Heart left ventricle (tissue), 16 donors: Measurements from ENCODE around the gene DNAJC17. TPM values are rescaled to one million over a fixed set of nuclear protein-coding genes. Genes with fewer than 3 reads are reported as not detected.

Source experiments
- ATAC-seq, 4 donors: fragments of 200-7000 bp; cut with Tn5 transposase; one replicate each; pipeline ENCODE4 v1.9.1; 2020 to 2022; ENCODE audit warnings: moderate library complexity in 4 of 4, mild to moderate bottlenecking in 3 of 4, moderate number of reproducible peaks in 1 of 4
- DNase-seq, 5 donors: peaks; one replicate each; pipeline ENCODE4 v3.0.0-alpha.2; 2020
- H3K27ac ChIP-seq, 12 donors: fragments of 200-600 bp; sonication (generic) in 4 of 12; one replicate each; pipeline versions ENCODE4 v1.5.0 to v1.8.0; 2016 to 2022; ENCODE audit warnings: mild to moderate bottlenecking in 2 of 12
- H3K27me3 ChIP-seq, 9 donors: fragments of 200-600 bp; sonication (generic) in 2 of 9; one replicate each; pipeline versions ENCODE4 v1.5.1 to v1.8.0; 2016 to 2022; ENCODE audit warnings: mild to moderate bottlenecking in 3 of 9
- H3K36me3 ChIP-seq, 9 donors: fragments of 200-600 bp; sonication (generic) in 2 of 9; one replicate each; pipeline versions ENCODE4 v1.5.0 to v1.8.0; 2018 to 2022; ENCODE audit warnings: mild to moderate bottlenecking in 2 of 9
- H3K4me1 ChIP-seq, 12 donors: fragments of 200-600 bp; sonication (generic) in 4 of 12; one replicate each; pipeline versions ENCODE4 v1.5.0 to v1.8.0; 2016 to 2022; ENCODE audit warnings: mild to moderate bottlenecking in 3 of 12
- H3K4me3 ChIP-seq, 12 donors: fragments of 200-600 bp; sonication (generic) in 4 of 12; one replicate each; pipeline versions ENCODE4 v1.5.0 to v1.8.0; 2017 to 2022; ENCODE audit warnings: mild to moderate bottlenecking in 9 of 12, moderate library complexity in 4 of 12
- H3K9me3 ChIP-seq, 12 donors: fragments of 200-600 bp; sonication (generic) in 4 of 12; one replicate each; pipeline versions ENCODE4 v1.5.0 to v1.8.0; 2016 to 2022; ENCODE audit warnings: mild to moderate bottlenecking in 1 of 12
- CTCF ChIP-seq, 12 donors: fragments of 200-600 bp; sonication (generic) in 4 of 12; IDR thresholded peaks; one replicate each; pipeline versions ENCODE4 v1.5.0 to v1.8.0; 2018 to 2022; ENCODE audit warnings: antibody characterized with exemption in 12 of 12, mild to moderate bottlenecking in 5 of 12
- POLR2A ChIP-seq, 2 donors: fragments of 450-650 bp; IDR thresholded peaks; one replicate each; pipeline ENCODE4 v1.6.1; 2017; ENCODE audit warnings: antibody characterized with exemption in 2 of 2, mild to moderate bottlenecking in 2 of 2, moderate library complexity in 2 of 2
- WGBS, 4 donors: extraction: QIAGEN DNeasy Blood & Tissue Kit in 2 of 4; methylation state at CpG; one replicate each; pipeline versions ENCODE4 v1.1.5 to v1.1.7; 2013 to 2018; 5-methylcytosine and 5-hydroxymethylcytosine counted together
- intact Hi-C, 10 donors: fragments of 100-400 bp; cut with DNase I; formaldehyde crosslinking; loops; one replicate each; pipeline versions ENCODE4 v1.11.1 to v1.14.2; 2022
- polyA plus RNA-seq, 2 donors: library from polyadenylated mRNA; stranded (reverse); fragments of 200-250 nt; gene quantifications; one replicate each; pipeline ENCODE4 v1.2.3, GENCODE V29; 2013
- total RNA-seq, 9 donors: library from RNA; depleted of rRNA in 2 of 9; stranded (reverse); fragments of >200 nt in 2 of 9; fragmentation: NEBNext Ultra II Directional in 3 of 9; extraction: Animal tissue kit (Norgen Biotek cat#: 25700) in 3 of 9; gene quantifications; one replicate each; pipeline versions ENCODE4 v1.1.0 to v1.2.4, GENCODE V29; 2016 to 2023
- donor health status: ischemic (EF 13 %, LVEDD 7.1; RV severe dilation, severe dysfunction).
- donor health status: healthy with polysubstance abuse.
- donor health status: DM: no; HTN: yes; CAD: no.
- donor health status: DM: no; HTN: no; CAD: no.
- donor health status: ischemic (EF 25% LVEDD 6.9; RV normal size, moderate dysfunction).
- donor health status: ischemic (EF 25% LVEDD 5.7; RV mildly dilated, moderate dysfunction).
- donor health status: healthy.
- donor health status: DM: yes; HTN: yes; CAD: no.
- donor health status: ischemic (EF 35%, LVEDD 5.7; RV mildly dilated, moderate dysfunction).
- donor health status: nonischemic (EF 11% LVEDD 7.7; RV severe dilation, severe dysfunction).
- donor health status: DM: yes; HTN: yes; CAD: no.
- donor health status: PGD.
- donor health status: ischemic (EF 29% LVEDD 5.4; RV normal size, mild dysfunction).
- donor health status: nonischemic (EF 23%, LVEDD 6.1; RV moderate dilation, normal function).

The DNAJC17 gene
- total and polyA plus RNA-seq, 11 donors: 7.6 to 29.9 (median 15.7) TPM

- intact Hi-C loops: no loop called here
- TF ChIP-seq POLR2A (IDR thresholded peaks at IDR 0.05) (no peak), CTCF (IDR thresholded peaks at IDR 0.05) (no peak)
- WGBS, 4 donors: 89 to 90% (median 89%) methylated on average over 2 of the region's 2 CpGs
- H3K4me3 ChIP-seq: no peak overlapping the region
- no peak overlapping the region for H3K27ac ChIP-seq
- H3K36me3 ChIP-seq: no peaks in the 10 kb centered on the region
- ATAC-seq: no peak
- no peaks in the 10 kb centered on the region for H3K9me3 ChIP-seq
- H3K27me3 ChIP-seq: no peaks in the 10 kb centered on the region
- DNase-seq: no peak
- H3K4me1 ChIP-seq: no peaks in the 10 kb centered on the region
These were observed 83.4 kb downstream of the DNAJC17 start for GRCh38 chr15:40723919-40724318.

DNA sequence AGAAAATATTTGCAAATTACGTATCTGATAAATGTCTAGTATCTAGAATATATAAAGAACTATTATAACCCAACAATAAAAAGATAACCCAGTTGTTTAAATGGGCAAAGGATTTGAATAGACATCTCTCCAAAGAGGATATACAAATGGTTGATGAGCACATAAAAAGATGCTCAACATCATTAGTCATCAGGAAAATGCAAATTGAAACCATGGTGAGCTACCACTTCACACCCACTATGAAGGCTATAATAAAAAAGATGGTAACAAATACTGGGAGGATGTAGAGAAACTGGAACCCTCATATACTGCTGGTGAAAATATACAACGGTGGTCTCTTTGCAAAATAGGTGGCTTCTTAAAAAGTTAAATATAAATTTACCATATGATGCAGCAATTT, 84.3 kb downstream of the DNAJC17 start:
- 91 to 97% (median 94%) methylated on average over 2 of the region's 2 CpGs for WGBS, 4 donors
- ATAC-seq (no peak), DNase-seq (no peak)
- no peaks in the 10 kb centered on the region for H3K4me1 ChIP-seq
- H3K36me3 ChIP-seq: no peaks in the 10 kb centered on the region
- no peak overlapping the region for H3K4me3 ChIP-seq
- no peak overlapping the region for H3K27ac ChIP-seq
- no peak for TF ChIP-seq CTCF (IDR thresholded peaks at IDR 0.05)
- no peak for TF ChIP-seq POLR2A (IDR thresholded peaks at IDR 0.05)
- no peaks in the 10 kb centered on the region for H3K9me3 ChIP-seq
- H3K27me3 ChIP-seq: no peaks in the 10 kb centered on the region
- intact Hi-C loops: no loop called here

DNA sequence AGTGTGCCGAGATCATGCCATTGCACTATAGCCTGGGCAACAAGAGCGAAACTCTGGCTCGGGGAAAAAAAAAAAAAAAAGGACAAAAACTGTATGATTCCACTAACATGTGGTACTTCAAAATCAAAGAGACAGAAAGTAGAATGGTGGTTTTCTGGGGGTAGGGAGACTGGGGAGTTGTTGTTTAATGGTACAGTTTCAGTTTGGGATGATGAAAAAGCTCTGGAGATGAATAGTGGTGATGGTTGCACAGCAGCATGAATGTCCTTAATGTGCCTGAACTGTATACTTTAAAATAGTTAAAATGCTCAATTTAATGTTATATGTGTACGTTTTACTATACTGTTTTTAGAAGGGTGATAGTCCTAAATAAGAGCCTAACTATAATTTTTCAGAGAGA, 84.9 kb downstream of the DNAJC17 start:
- Histone ChIP-seq H3K4me3 (no peak overlapping the region), H3K4me1 (no peaks in the 10 kb centered on the region), H3K27ac (no peak overlapping the region), H3K36me3 (no peaks in the 10 kb centered on the region), H3K27me3 (no peaks in the 10 kb centered on the region), H3K9me3 (no peaks in the 10 kb centered on the region)
- ATAC-seq (no peak), DNase-seq (no peak)
- WGBS, 4 donors: 90 to 97% (median 95%) methylated on average over 4 of the region's 4 CpGs
- intact Hi-C loops: no loop called here
- TF ChIP-seq CTCF (IDR thresholded peaks at IDR 0.05) (no peak), POLR2A (IDR thresholded peaks at IDR 0.05) (no peak)

DNA sequence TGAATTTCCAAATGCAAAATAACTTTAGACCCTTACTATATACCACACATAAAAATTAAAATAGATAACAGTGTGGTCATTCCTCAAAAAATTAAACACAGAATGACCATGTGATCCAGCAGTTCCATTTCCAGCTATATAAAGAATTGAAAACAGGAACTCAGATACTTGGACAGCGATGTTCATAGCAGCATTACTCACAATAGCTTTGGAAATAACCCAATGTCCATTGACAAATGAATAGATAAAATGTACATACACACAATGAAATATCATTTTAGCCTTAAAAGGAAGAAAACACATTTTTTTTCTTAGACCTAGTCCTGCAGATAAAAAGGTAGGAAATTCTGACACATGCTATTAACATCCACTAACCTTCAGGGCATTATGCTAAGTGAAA, 85.6 kb downstream of the DNAJC17 start:
- Histone ChIP-seq H3K36me3 (no peaks in the 10 kb centered on the region), H3K27me3 (no peaks in the 10 kb centered on the region), H3K27ac (no peak overlapping the region), H3K4me3 (no peak overlapping the region), H3K4me1 (no peaks in the 10 kb centered on the region), H3K9me3 (no peaks in the 10 kb centered on the region)
- ATAC-seq (no peak), DNase-seq (no peak)
- TF ChIP-seq CTCF (IDR thresholded peaks at IDR 0.05) (no peak), POLR2A (IDR thresholded peaks at IDR 0.05) (no peak)
- WGBS, 4 donors: 47 to 73% (median 58%) methylated on average over 1 of the region's 1 CpG
- intact Hi-C loops: no loop called here
